Measurements from ENCODE around the gene DDN.

The DDN gene

GRCh38 chr12:49031573-49032161 is 32.5 kb upstream of the DDN start:
- no peak for DNase-seq (ENCODE audit: low read depth in 3 of 3)

DNA sequence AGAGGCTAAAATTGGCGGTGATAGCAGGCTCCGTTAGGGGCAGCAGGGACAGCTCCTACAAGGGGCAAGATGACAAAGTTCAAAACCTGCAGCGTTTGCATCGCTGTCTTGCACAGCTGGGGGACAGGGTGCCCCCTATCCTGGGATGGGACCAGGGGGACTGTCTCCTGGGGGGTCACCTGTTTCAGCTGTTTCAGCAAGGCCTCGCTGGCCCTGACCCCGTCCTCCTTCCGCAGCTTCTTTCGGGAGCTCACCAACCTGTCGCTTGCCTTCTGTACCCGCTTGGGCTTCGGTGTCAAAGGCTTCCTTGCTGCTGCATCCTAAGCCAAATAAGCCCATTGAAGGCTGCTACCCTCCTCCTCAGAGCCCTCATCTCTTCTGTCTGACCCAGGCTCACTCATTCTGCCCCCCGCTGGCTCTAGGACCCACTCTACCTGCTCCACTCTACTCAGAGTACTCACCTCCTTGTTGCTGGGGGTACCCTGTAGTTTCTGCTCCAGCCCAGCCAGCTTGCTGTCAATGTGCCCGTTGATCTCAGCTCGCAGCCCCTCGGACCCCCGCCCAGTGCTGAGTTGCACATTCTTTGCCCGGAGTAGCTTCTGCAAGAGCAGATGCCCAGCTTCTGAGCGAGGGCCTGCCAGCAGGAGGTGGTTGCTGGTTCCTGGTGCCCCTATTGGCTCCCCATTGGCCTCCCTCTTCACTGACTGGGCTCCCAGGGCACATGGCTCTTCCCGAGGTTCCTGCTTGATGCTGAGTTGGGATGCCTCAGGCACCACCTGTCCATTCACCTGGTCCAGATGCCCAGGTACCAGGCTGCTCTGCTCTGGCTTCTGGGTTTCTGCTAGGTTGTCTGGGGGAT is 31.8 kb upstream of the DDN start:
- no peak for DNase-seq (ENCODE audit: low read depth in 3 of 3)

GRCh38 chr12:49030119-49030518 is 30.9 kb upstream of the DDN start:
- no peak for DNase-seq (ENCODE audit: low read depth in 3 of 3)

DNA sequence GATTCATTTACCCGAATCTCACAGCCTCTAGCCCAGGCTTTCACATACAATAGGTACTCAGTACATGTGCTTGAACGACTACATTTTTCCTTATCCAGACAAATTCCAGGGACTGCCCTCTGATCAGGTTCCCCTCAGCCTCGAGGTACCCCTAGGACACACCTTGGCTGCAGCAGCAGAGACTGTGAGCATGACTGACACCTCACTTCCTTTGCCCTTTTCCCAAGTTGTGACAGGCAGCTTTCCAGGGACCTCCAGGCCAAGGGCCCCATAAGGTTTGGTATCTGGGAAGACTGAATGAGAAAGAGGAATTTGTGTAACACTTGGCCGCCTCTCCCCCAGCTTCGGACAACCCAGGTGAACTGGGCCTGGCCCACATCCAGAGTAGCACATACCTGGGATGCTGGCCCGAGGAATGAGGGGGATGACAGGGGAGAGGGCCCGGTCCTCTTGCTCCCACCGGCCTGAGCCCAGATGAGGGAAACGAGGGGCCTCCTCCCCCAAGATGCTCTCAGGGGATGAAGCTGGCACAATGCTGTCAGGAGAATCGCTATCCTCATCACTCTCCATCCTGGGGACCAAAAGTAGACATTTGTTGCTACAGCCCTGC is 29.6 kb upstream of the DDN start:
- DNase-seq (ENCODE audit: low read depth in 3 of 3) = no peak

DNA sequence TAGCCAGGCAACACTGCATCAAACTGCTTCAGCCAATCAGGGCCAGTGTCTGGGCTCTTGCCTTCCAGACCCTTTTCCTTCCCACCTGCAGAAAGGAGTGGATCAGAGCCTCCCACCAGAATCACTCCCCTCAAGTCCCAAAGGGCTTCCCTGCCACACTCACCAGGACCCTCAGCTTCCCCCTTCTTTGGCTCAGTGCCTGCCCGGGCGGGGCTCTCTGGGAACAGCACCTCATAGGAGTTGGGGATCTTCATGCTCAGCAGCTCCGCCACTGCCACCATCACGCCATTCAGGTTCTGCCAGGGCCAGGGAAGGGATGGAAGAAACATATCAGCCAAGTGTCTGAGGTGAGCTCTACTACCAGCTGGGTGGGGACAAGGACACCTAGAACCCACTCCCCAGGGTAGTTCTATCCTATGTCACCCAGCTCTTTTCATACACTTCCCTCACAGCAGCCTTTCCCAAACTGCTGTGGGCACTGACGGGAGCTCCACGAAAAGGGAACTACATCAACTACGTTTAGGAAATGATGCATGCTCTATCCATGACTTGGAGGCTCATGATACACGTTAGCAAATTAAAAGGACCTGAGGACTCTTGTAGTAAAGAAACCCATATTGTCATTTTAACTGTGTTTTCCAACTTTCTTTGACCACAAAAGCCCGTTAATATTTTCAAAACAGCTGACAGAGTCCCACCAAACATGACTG is 28.8 kb upstream of the DDN start:
- DNase-seq (ENCODE audit: low read depth in 3 of 3) = no peak

- DNase-seq (ENCODE audit: low read depth in 3 of 3) = no peak
Observed at GRCh38 chr12:49026678-49027480, 27.7 kb upstream of the DDN start.

DNA sequence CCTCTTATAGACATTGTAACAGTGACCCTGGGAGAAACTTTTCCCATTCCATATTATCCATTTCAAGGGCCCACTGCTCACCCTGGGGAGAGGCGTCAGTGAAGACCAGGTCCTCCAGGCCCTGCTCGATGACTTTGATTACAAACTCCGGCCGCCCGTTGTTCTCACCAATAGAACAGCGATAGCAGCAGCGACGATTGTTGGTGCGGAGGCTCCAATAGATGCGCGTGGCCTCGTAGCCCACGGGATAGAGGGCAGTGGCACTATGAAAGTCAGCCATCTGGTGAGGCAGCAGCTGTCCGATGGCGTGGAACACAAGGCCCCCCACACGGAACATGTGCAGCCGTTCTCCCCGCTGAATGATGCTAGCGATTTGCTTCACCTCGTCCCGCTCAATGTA is 26.9 kb upstream of the DDN start:
- DNase-seq (ENCODE audit: low read depth in 3 of 3) = no peak

GRCh38 chr12:49025463-49025862 is 26.3 kb upstream of the DDN start:
- no peak for DNase-seq (ENCODE audit: low read depth in 3 of 3)

GRCh38 chr12:49024543-49024942 is 25.4 kb upstream of the DDN start:
- DNase-seq (ENCODE audit: low read depth in 3 of 3) = no peak

DNA sequence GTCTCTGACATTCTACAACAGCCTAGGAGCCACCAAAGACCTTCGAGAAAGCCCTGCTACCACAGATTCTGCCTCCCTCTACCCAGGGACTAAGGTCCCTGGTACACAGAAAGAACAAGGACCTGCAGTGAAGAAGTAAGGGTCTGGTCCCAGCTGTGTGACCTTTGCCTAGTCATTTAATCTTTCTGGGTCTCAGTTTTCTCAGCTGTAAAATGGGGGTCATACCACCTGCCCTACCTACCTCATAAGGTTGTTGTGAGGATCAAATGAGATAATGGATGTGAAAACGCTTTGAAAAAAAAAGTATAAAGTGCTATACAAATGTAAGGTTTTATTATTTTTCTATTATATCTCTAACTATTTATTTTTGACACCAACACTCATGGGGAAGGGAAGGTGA is 24.6 kb upstream of the DDN start:
- DNase-seq (ENCODE audit: low read depth in 3 of 3) = no peak

DNA sequence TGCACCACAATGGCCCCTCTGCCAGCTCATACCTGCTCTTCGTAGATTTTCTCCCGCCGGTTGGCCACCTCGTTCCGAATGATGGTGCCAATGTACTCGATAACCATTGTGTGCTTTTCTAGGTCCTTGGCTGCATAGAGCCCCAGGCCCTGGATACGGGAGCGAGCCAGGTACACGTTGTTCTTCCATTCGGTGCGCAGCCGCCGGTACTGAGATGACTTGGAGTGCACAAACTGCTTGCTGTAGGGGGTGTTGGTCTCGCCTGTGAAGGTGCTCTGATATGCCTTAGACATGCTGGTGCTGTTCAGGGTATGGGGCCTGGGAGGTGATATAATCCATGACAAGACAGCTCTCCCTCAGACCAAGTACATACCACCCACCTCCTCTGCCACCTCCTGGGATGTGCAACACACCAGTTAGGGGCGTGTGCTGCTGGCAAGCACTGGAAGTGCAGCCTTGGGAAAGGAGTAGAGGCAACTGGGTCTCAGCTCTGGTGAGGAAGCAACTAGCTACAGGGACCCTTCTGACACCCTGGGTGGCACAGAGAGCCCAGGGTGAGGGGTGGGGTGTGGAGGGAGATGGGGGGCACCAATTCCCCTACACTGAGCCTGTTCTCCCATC is 23.5 kb upstream of the DDN start:
- no peak for DNase-seq (ENCODE audit: low read depth in 3 of 3)

DNA sequence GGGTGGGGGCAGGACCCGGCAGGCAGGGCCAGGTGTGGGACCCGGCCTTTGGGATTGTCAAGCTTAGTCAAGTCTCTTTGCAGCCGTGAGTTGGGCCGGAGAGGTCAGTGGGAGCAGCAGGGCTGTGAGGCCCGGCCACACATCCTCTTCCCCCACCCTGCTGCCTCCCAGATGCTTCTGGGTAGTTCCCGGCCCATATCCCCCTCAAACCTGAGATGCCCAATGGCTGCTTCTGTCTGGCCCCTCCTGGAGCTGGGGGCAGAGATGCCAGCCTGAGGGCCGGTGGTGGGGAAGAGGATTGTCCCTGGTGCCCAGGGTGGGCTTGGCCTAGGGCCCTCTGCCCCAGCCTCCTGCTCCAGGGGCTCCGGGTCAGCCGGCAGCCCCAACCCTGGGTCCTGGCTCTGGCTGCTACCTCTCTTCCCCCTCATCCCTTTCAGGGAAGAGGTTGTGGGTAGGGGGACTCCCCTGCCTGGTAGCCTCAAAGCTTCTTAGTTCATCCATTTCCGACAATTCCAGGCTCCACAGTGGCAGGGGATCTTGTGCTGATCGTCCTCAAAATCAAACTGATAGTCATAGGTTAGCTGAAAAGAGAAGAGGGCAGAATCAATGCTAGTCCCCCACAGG is 22.2 kb upstream of the DDN start:
- DNase-seq (ENCODE audit: low read depth in 3 of 3) = no peak

DNA sequence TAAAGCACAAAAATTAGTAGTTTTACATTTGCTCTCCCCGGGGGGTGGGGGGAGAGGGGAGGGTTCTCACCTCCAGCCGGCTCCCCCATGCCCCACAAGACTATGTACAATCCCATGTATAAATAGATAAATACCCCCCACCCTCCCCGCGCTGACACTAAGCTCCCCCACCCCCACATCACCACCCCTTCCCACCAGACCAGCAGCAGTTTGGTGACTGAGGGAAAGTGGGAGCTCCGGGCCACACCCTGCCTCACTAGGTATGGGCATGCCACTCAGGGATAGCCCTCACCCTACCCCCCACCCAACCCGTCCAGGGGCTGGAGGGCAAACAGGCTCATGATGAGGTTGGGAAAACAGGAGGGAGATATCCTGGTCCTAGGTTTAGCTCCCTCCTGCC is 21.3 kb upstream of the DDN start:
- DNase-seq (ENCODE audit: low read depth in 3 of 3) = no peak

DNA sequence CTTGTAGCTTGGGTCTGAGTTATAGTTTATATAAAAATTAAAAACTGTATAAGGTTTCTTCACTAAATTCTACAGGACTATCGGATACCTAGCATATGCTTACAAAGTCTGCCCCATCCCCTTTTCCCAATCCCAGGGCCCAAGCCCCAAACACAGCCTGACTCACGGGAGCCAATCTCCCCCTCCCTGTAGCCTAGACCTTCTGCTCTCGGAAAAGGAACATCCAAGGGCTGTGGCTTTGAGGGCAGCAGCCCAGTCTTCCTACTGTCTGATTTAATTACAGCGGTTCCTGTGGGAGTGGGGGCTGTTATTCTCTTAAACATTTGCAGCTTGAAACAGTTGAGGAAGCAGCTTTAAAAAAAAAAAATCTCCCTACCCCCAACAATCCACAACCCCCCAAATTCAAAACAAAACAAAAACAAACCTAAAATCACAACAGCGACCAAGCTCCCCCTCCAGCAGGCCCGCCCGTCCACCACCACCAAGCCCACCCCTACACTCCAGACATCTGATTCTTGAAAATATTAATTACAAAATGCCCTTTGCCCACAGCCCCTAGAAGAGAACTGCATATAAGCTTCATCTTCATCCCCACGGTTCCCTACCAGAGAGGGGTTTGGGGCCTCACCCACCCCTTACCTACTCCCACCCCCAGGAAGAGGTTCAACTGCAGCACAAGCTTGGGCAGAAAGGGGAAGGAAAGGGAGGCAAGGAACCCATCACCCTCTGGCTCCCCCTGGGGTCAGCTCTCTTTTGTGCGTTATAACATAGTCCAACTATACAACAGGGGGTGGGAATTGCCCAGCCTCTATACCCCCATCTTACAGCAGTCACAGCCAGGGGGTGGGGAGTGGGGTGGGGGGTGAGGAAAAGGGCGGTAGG is 20.5 kb upstream of the DDN start:
- no peak for DNase-seq (ENCODE audit: low read depth in 3 of 3)

GRCh38 chr12:49019120-49019430 is 19.9 kb upstream of the DDN start:
- no peak for DNase-seq (ENCODE audit: low read depth in 3 of 3)

DNA sequence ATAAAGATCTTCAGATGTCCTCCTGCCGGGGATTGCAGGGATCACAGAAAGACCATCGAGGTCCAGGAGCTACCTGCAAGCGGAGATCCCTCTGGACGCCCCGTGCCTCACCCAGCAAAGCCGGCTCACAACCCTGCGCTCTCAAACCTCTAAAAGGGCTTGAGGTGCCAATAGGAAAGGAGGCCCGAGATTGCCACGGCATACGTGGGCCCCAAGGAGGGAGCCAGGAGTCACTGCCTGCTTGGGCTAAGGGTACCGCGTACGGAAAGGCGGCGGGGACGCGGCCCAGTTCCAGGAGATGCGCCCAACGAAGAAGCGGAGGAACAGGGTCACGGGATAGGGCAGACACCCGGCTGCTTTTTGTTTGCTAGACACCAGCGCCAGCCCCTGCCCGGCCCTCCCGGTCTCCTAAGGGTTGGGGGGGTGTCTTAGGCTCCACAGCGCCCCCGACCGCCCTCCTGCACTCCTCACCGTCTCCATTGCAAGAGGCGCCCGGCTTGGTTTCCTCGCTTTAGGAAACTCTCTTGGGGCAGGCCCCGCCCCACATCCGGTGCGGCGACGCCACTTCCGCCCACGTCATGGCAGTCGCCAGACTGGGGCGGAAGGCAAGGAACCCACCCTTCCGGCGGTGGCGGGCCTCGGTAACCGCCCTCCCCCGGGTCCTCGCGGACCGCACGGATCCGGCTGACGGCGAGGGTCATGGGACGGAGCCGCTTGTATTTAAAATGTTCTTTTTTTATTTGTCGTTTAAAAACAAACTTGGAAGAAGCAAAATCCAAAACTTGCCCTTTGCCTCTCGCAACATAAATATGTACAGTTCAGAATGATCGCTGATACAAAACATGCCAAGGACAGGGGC is 19.3 kb upstream of the DDN start, which contains the start of gene PRKAG1:
Gene PRKAG1 (minus strand): TSS at position 516 of the 859 bp plus-strand sequence. CDS start 36 bp downstream, at position 480.
- peak; percentile 85 to 93 (median 89) for DNase-seq (ENCODE audit: low read depth in 3 of 3)

DNA sequence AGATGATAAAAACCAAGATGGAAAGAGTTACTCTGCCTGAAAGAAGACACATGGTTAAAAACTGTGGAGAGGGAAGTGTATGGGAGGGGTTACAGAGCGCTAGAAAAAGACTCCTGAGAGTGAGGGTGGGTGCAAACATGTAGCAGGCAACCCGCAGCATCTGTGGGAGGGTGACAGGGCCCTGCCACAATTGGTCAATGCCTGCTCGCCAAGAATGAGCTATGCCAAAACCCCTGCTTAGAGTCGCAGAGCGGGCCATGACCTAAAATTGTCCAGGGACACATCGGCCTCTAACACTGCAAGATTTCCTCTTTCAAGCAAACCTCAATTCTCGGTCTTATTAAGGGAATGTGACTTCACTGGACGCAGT is 18.7 kb upstream of the DDN start:
- DNase-seq (ENCODE audit: low read depth in 3 of 3) = no peak

- DNase-seq (ENCODE audit: low read depth in 3 of 3) = no peak
Observed at GRCh38 chr12:49015196-49015595, 16.0 kb upstream of the DDN start.

GRCh38 chr12:49014547-49014946 is 15.4 kb upstream of the DDN start:
- DNase-seq (ENCODE audit: low read depth in 3 of 3) = no peak

Data from stimulated activated CD4-positive, alpha-beta T cell treated with anti-CD3 and anti-CD28 coated beads, TNF-alpha, amount 100 ng/mL, for 4 hours (primary cell).